ENCODE results near the gene STARD5.

Gene STARD5

GRCh38 chr15:81292523-81293001 is 31.4 kb downstream of the STARD5 start:
- peak; percentile 53 for DNase-seq

GRCh38 chr15:81291916-81292522 is 31.9 kb downstream of the STARD5 start:
- DNase-seq: no peak

GRCh38 chr15:81289910-81290309 is 34.0 kb downstream of the STARD5 start:
- DNase-seq: no peak

- DNase-seq: no peak
Observed at GRCh38 chr15:81288616-81289015, 35.3 kb downstream of the STARD5 start.

- DNase-seq: no peak
Observed at GRCh38 chr15:81288040-81288439, 35.9 kb downstream of the STARD5 start.

- peak; percentile 52 for DNase-seq
Observed at GRCh38 chr15:81286621-81287121, 37.3 kb downstream of the STARD5 start.

GRCh38 chr15:81285461-81285860 is 38.5 kb downstream of the STARD5 start:
- no peak for DNase-seq

- DNase-seq: no peak
Observed at GRCh38 chr15:81284256-81285031, 39.5 kb downstream of the STARD5 start.

GRCh38 chr15:81282911-81283310 is 41.0 kb downstream of the STARD5 start:
- DNase-seq: no peak

- DNase-seq: no peak
Observed at GRCh38 chr15:81282606-81282895, 41.4 kb downstream of the STARD5 start.

- DNase-seq: no peak
Observed at GRCh38 chr15:81281766-81282605, 42.0 kb downstream of the STARD5 start.

GRCh38 chr15:81281456-81281735 is 42.5 kb downstream of the STARD5 start:
- DNase-seq: no peak

GRCh38 chr15:81280696-81281455 is 43.1 kb downstream of the STARD5 start:
- no peak for DNase-seq

- DNase-seq: no peak
Observed at GRCh38 chr15:81279621-81280485, 44.1 kb downstream of the STARD5 start.

GRCh38 chr15:81278306-81279029 is 45.5 kb downstream of the STARD5 start:
- DNase-seq: no peak

GRCh38 chr15:81277851-81278250 is 46.1 kb downstream of the STARD5 start:
- no peak for DNase-seq

- DNase-seq: no peak
Observed at GRCh38 chr15:81276967-81277366, 47.0 kb downstream of the STARD5 start.

GRCh38 chr15:81275711-81276392 is 48.1 kb downstream of the STARD5 start:
- DNase-seq: no peak

- DNase-seq: peak; percentile 75
Observed at GRCh38 chr15:81274931-81275707, 48.8 kb downstream of the STARD5 start.

- DNase-seq: no peak
Observed at GRCh38 chr15:81274255-81274654, 49.7 kb downstream of the STARD5 start.
